ENCODE results near the gene MICAL2.

MICAL2 gene

DNA sequence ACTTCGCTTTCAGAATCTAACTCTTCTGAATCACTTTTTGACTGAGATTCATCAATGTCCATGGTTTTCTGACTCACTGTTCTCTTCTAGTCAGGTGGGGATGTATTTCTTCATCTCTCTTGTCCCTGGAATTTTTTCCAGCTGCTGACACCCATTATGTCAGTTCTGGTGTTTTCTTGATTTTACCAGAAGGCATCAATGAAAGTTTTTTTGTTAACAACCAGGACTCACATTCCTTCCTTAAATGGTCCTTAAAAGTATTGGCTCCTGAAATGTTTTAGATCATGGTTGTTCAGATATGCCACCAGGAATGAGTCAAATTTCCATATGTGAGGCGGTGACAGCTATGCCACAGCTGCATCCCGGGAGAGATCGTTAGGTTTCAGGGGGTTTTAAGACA, 12.9 kb downstream of the MICAL2 start:
- H3K4me3 ChIP-seq (ENCODE audit: low read depth in 1 of 2, low read length in 2 of 2) = no peak overlapping the region
- H3K27ac ChIP-seq (ENCODE audit: low read depth, low read length) = no peak overlapping the region
- peaks cover 76% of the 10 kb centered on the region for H3K4me1 ChIP-seq (ENCODE audit: insufficient read depth, low read length)
- no peak overlapping the region for H3K9ac ChIP-seq (ENCODE audit: low read length)
- H3K9me3 ChIP-seq (ENCODE audit: low read length) = no peaks in the 10 kb centered on the region
- no peaks in the 10 kb centered on the region for H3K36me3 ChIP-seq (ENCODE audit: insufficient read depth, low read length)
- H3K27me3 ChIP-seq (ENCODE audit: control insufficient read depth in 1 of 2, insufficient read depth in 2 of 2, low read length in 2 of 2) = no peaks in the 10 kb centered on the region

DNA sequence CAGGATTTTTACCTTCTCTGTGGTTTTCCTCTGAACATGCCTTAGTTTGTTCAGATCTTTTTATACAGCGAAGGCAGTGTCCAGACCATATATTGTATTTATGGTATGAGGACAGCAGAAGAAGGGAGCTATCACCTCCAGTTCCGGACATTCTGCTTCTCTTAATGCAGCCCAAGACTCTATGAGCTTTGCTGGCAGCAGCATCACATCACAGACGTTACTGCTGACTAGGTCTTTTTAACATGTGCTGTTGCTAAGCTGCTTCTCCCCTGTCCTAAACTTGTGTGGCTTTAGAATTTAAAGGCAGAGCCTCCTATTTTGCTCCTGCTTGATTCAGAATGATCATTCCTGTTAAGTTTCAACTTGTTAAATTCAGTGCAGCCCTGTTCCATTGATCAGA, 13.4 kb downstream of the MICAL2 start:
- Histone ChIP-seq H3K36me3 (ENCODE audit: insufficient read depth, low read length) (no peaks in the 10 kb centered on the region), H3K4me3 (ENCODE audit: low read depth in 1 of 2, low read length in 2 of 2) (no peak overlapping the region), H3K9ac (ENCODE audit: low read length) (no peak overlapping the region), H3K27me3 (ENCODE audit: control insufficient read depth in 1 of 2, insufficient read depth in 2 of 2, low read length in 2 of 2) (no peaks in the 10 kb centered on the region), H3K9me3 (ENCODE audit: low read length) (no peaks in the 10 kb centered on the region), H3K4me1 (ENCODE audit: insufficient read depth, low read length) (peaks cover 71% of the 10 kb centered on the region), H3K27ac (ENCODE audit: low read depth, low read length) (no peak overlapping the region)

- Histone ChIP-seq H3K36me3 (ENCODE audit: insufficient read depth, low read length) (no peaks in the 10 kb centered on the region), H3K9me3 (ENCODE audit: low read length) (no peaks in the 10 kb centered on the region), H3K27ac (ENCODE audit: low read depth, low read length) (no peak overlapping the region), H3K4me3 (ENCODE audit: low read depth in 1 of 2, low read length in 2 of 2) (no peak overlapping the region), H3K4me1 (ENCODE audit: insufficient read depth, low read length) (peaks cover 66% of the 10 kb centered on the region), H3K9ac (ENCODE audit: low read length) (no peak overlapping the region), H3K27me3 (ENCODE audit: control insufficient read depth in 1 of 2, insufficient read depth in 2 of 2, low read length in 2 of 2) (no peaks in the 10 kb centered on the region)
Measured at GRCh38 chr11:12124306-12124705, 13.9 kb downstream of the MICAL2 start.

- H3K27me3 ChIP-seq (ENCODE audit: control insufficient read depth in 1 of 2, insufficient read depth in 2 of 2, low read length in 2 of 2) = no peaks in the 10 kb centered on the region
- H3K4me3 ChIP-seq (ENCODE audit: low read depth in 1 of 2, low read length in 2 of 2) = no peak overlapping the region
- no peaks in the 10 kb centered on the region for H3K36me3 ChIP-seq (ENCODE audit: insufficient read depth, low read length)
- peaks cover 60% of the 10 kb centered on the region for H3K4me1 ChIP-seq (ENCODE audit: insufficient read depth, low read length)
- H3K9ac ChIP-seq (ENCODE audit: low read length) = no peak overlapping the region
- H3K9me3 ChIP-seq (ENCODE audit: low read length) = no peaks in the 10 kb centered on the region
- H3K27ac ChIP-seq (ENCODE audit: low read depth, low read length) = no peak overlapping the region
Measured at GRCh38 chr11:12125609-12126149, 15.3 kb downstream of the MICAL2 start.

DNA sequence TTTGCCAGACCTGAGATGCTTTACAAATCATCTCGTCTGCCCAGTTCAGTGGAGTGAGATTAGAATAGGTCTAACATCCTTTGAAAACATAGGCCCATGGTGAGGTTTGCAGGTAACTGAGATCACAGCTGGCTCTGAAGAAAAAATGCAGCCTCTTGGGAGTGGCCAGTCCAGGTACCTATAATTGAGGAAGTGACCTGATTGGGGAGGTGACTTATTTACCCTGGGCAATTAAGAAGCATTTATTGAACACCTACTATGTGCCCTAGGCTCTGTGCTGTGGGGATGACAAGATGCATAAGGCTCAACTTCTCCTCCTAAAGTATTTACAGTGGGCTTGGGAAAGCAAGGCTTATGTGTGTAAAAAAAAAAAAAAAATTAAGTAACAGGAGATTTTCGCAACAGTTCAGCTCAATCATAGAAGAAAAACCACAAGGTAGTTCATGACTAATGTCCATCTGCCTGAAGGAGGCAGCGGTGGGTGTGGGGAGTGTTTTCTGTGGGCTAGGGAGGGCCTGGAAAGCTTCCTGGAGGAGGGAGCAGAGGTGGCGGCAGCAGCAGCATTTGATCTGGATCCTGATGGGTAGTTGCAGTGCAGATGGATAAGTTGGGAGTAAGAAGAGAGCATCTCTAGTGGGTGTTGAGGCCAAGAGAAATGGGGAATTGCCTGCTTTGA, 16.1 kb downstream of the MICAL2 start:
- Histone ChIP-seq H3K27me3 (ENCODE audit: control insufficient read depth in 1 of 2, insufficient read depth in 2 of 2, low read length in 2 of 2) (no peaks in the 10 kb centered on the region), H3K36me3 (ENCODE audit: insufficient read depth, low read length) (no peaks in the 10 kb centered on the region), H3K4me3 (ENCODE audit: low read depth in 1 of 2, low read length in 2 of 2) (no peak overlapping the region), H3K27ac (ENCODE audit: low read depth, low read length) (no peak overlapping the region), H3K4me1 (ENCODE audit: insufficient read depth, low read length) (peaks cover 57% of the 10 kb centered on the region), H3K9ac (ENCODE audit: low read length) (no peak overlapping the region), H3K9me3 (ENCODE audit: low read length) (no peaks in the 10 kb centered on the region)

DNA sequence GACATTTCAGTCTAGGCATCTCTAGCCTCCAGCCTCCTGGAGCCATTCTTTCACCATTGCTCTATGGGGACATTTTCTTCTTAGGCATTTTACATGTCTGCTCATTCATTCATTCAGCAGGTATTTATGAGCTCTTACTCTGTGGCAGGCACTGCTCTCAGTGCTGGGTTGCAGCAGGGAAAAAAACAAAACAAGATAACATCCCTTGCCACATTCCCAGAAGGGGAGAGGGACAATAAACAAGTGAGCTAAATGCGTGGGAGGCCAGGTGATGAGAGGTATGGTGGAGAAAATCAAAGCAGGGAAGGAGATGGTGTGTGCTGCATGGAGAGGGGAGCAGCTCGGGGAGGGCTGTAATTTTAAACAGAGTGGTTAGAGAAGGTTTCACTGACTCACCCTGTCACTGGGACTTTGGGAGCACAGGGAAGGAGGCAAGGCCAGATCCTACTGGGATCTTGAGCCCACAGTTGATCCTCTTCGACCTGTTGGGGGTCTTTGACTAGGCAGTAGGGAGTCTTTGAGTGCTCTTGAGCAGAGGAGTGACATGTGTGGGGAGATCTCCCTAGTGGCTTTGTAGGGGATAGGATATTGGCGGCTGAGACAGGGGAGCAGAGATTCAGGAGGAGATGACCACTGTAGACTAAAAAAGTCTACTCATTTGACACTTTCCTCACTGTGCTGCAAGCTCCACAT, 17.0 kb downstream of the MICAL2 start:
- no peaks in the 10 kb centered on the region for H3K36me3 ChIP-seq (ENCODE audit: insufficient read depth, low read length)
- peaks cover 57% of the 10 kb centered on the region for H3K4me1 ChIP-seq (ENCODE audit: insufficient read depth, low read length)
- H3K27me3 ChIP-seq (ENCODE audit: control insufficient read depth in 1 of 2, insufficient read depth in 2 of 2, low read length in 2 of 2) = no peaks in the 10 kb centered on the region
- H3K9me3 ChIP-seq (ENCODE audit: low read length) = no peaks in the 10 kb centered on the region
- no peak overlapping the region for H3K9ac ChIP-seq (ENCODE audit: low read length)
- H3K27ac ChIP-seq (ENCODE audit: low read depth, low read length) = no peak overlapping the region
- H3K4me3 ChIP-seq (ENCODE audit: low read depth in 1 of 2, low read length in 2 of 2) = no peak overlapping the region

DNA sequence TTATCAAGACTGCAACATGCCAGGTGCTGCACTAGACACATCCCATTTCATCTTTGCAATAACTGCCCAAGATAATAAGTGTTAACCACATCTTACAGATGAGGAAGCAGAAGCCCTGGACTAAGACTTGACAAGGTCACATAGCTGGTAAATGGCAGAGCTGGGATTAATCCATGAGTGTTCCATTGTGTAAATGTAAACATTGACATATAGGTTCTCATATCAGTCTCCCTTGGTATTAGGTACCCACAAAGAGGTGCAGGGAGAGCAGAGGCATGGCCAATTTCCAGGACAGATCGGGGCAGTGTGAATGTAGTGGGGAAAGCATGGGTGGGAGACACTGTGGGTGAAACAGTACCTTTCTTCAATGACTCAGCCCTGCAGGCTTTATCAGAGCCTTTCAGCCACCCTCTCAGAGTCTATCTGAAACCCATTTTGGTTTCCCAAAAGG, 17.9 kb downstream of the MICAL2 start:
- Histone ChIP-seq H3K4me1 (ENCODE audit: insufficient read depth, low read length) (peaks cover 58% of the 10 kb centered on the region), H3K9ac (ENCODE audit: low read length) (no peak overlapping the region), H3K9me3 (ENCODE audit: low read length) (no peaks in the 10 kb centered on the region)

GRCh38 chr11:12129227-12129626, 18.8 kb downstream of the MICAL2 start:
- H3K4me3 ChIP-seq (ENCODE audit: low read depth in 1 of 2, low read length in 2 of 2) = no peak overlapping the region
- H3K36me3 ChIP-seq (ENCODE audit: insufficient read depth, low read length) = no peaks in the 10 kb centered on the region
- H3K9ac ChIP-seq (ENCODE audit: low read length) = no peak overlapping the region
- peaks cover 56% of the 10 kb centered on the region for H3K4me1 ChIP-seq (ENCODE audit: insufficient read depth, low read length)
- H3K27me3 ChIP-seq (ENCODE audit: control insufficient read depth in 1 of 2, insufficient read depth in 2 of 2, low read length in 2 of 2) = no peaks in the 10 kb centered on the region
- no peaks in the 10 kb centered on the region for H3K9me3 ChIP-seq (ENCODE audit: low read length)
- no peak overlapping the region for H3K27ac ChIP-seq (ENCODE audit: low read depth, low read length)

More for the DNA sequence above, 17.9 kb downstream of the MICAL2 start:
- H3K36me3 ChIP-seq (ENCODE audit: insufficient read depth, low read length) = no peaks in the 10 kb centered on the region
- no peak overlapping the region for H3K4me3 ChIP-seq (ENCODE audit: low read depth in 1 of 2, low read length in 2 of 2)
- no peak overlapping the region for H3K27ac ChIP-seq (ENCODE audit: low read depth, low read length)
- H3K27me3 ChIP-seq (ENCODE audit: control insufficient read depth in 1 of 2, insufficient read depth in 2 of 2, low read length in 2 of 2) = no peaks in the 10 kb centered on the region

DNA sequence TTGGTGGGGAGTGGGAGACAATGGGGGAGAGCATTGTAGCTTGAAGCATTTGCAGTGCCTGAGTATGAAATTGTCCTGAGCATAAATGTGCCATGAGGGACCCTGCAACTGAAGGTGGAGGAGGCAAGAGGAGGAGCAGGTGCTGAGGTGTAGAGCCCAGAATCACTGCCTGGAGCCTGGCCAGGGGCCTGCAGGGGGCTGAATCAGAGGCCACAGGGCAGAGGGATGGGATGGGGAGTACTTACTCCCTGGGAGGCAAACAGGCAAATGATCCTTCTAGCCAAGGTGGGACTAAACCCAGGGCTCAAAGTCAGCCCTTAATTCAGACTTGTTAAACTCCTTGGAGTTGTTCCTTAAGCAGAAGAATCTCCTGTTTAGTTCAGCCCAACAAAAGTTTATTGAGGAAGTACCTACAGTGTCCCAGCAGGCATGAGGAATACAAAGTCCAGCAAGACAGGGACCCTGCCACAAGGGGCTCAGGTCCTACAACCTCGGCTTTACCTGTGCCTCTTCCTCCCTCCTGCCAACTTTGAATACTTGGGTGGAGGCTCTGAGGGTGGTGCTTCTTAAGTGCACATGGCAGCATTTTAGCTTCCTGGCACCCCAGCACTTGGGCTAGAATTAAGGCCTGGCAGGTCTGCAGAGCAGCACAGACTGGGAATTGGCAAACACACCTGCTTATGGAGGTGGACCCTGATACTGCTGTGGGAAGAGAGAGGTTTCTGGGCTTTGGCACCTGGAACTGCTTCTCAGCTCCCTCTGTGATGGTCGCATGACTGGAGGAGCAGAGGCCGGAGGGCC, 20.0 kb downstream of the MICAL2 start:
- Histone ChIP-seq H3K4me1 (ENCODE audit: insufficient read depth, low read length) (peaks cover 49% of the 10 kb centered on the region), H3K9ac (ENCODE audit: low read length) (no peak overlapping the region), H3K36me3 (ENCODE audit: insufficient read depth, low read length) (no peaks in the 10 kb centered on the region), H3K9me3 (ENCODE audit: low read length) (no peaks in the 10 kb centered on the region), H3K27ac (ENCODE audit: low read depth, low read length) (no peak overlapping the region), H3K4me3 (ENCODE audit: low read depth in 1 of 2, low read length in 2 of 2) (no peak overlapping the region), H3K27me3 (ENCODE audit: control insufficient read depth in 1 of 2, insufficient read depth in 2 of 2, low read length in 2 of 2) (no peaks in the 10 kb centered on the region)

- Histone ChIP-seq H3K36me3 (ENCODE audit: insufficient read depth, low read length) (no peaks in the 10 kb centered on the region), H3K4me3 (ENCODE audit: low read depth in 1 of 2, low read length in 2 of 2) (no peak overlapping the region), H3K9ac (ENCODE audit: low read length) (no peak overlapping the region), H3K4me1 (ENCODE audit: insufficient read depth, low read length) (peaks cover 52% of the 10 kb centered on the region), H3K27me3 (ENCODE audit: control insufficient read depth in 1 of 2, insufficient read depth in 2 of 2, low read length in 2 of 2) (no peaks in the 10 kb centered on the region), H3K9me3 (ENCODE audit: low read length) (no peaks in the 10 kb centered on the region), H3K27ac (ENCODE audit: low read depth, low read length) (no peak overlapping the region)
Measured at GRCh38 chr11:12131943-12132789, 21.8 kb downstream of the MICAL2 start.

GRCh38 chr11:12132790-12133145, 22.4 kb downstream of the MICAL2 start:
- no peak overlapping the region for H3K9ac ChIP-seq (ENCODE audit: low read length)
- no peaks in the 10 kb centered on the region for H3K9me3 ChIP-seq (ENCODE audit: low read length)
- peaks cover 57% of the 10 kb centered on the region for H3K4me1 ChIP-seq (ENCODE audit: insufficient read depth, low read length)
- no peaks in the 10 kb centered on the region for H3K36me3 ChIP-seq (ENCODE audit: insufficient read depth, low read length)
- H3K4me3 ChIP-seq (ENCODE audit: low read depth in 1 of 2, low read length in 2 of 2) = no peak overlapping the region
- no peaks in the 10 kb centered on the region for H3K27me3 ChIP-seq (ENCODE audit: control insufficient read depth in 1 of 2, insufficient read depth in 2 of 2, low read length in 2 of 2)
- no peak overlapping the region for H3K27ac ChIP-seq (ENCODE audit: low read depth, low read length)

Data from muscle layer of colon (tissue), 2 donors.